ENCODE data around the gene SFXN5.

Gene SFXN5

GRCh38 chr2:73021371-73022010 lies 50.0 kb downstream of the SFXN5 start:
- H3K4me3 ChIP-seq (ENCODE audit: low read depth, low read length, poor library complexity, severe bottlenecking), result no peak overlapping the region
- no peaks in the 10 kb centered on the region for H3K9me2 ChIP-seq (ENCODE audit: low read depth, low read length)
- no peaks in the 10 kb centered on the region for H3K4me1 ChIP-seq (ENCODE audit: insufficient read depth, low read length, severe bottlenecking)
- H2AFZ ChIP-seq (ENCODE audit: low read length), result no peak overlapping the region
- no peak overlapping the region for H3K9ac ChIP-seq (ENCODE audit: low read length)
- H3K27ac ChIP-seq (ENCODE audit: low read depth, low read length, poor library complexity, severe bottlenecking), result no peak overlapping the region
- H3K4me2 ChIP-seq (ENCODE audit: low read length), result no peak overlapping the region
- H3K9me3 ChIP-seq (ENCODE audit: low read length), result no peaks in the 10 kb centered on the region
- no peaks in the 10 kb centered on the region for H3F3A ChIP-seq (ENCODE audit: insufficient read depth, low read length)
- no peaks in the 10 kb centered on the region for H3K27me3 ChIP-seq (ENCODE audit: insufficient read depth, low read length)
- no peaks in the 10 kb centered on the region for H4K20me1 ChIP-seq (ENCODE audit: insufficient read depth, low read length)
- H3K36me3 ChIP-seq (ENCODE audit: insufficient read depth, low read length), result no peaks in the 10 kb centered on the region
- TF ChIP-seq, protein P1, sequence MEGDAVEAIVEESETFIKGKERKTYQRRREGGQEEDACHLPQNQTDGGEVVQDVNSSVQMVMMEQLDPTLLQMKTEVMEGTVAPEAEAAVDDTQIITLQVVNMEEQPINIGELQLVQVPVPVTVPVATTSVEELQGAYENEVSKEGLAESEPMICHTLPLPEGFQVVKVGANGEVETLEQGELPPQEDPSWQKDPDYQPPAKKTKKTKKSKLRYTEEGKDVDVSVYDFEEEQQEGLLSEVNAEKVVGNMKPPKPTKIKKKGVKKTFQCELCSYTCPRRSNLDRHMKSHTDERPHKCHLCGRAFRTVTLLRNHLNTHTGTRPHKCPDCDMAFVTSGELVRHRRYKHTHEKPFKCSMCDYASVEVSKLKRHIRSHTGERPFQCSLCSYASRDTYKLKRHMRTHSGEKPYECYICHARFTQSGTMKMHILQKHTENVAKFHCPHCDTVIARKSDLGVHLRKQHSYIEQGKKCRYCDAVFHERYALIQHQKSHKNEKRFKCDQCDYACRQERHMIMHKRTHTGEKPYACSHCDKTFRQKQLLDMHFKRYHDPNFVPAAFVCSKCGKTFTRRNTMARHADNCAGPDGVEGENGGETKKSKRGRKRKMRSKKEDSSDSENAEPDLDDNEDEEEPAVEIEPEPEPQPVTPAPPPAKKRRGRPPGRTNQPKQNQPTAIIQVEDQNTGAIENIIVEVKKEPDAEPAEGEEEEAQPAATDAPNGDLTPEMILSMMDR (IDR thresholded peaks at IDR 0.05; ENCODE audit: low read length), result no peak
- TF ChIP-seq EZH2 (IDR thresholded peaks at IDR 0.05; ENCODE audit: borderline replicate concordance, low read length), result no peak
- no peaks in the 10 kb centered on the region for H3K79me2 ChIP-seq (ENCODE audit: insufficient read depth, low read length)

GRCh38 chr2:73020657-73021370 lies 50.7 kb downstream of the SFXN5 start:
- Histone ChIP-seq H3K27ac (ENCODE audit: low read depth, low read length, poor library complexity, severe bottlenecking) (no peak overlapping the region), H3K9me2 (ENCODE audit: low read depth, low read length) (no peaks in the 10 kb centered on the region), H3K9me3 (ENCODE audit: low read length) (no peaks in the 10 kb centered on the region), H3K79me2 (ENCODE audit: insufficient read depth, low read length) (no peaks in the 10 kb centered on the region), H3F3A (ENCODE audit: insufficient read depth, low read length) (no peaks in the 10 kb centered on the region), H3K27me3 (ENCODE audit: insufficient read depth, low read length) (no peaks in the 10 kb centered on the region), H3K4me3 (ENCODE audit: low read depth, low read length, poor library complexity, severe bottlenecking) (no peak overlapping the region), H3K4me2 (ENCODE audit: low read length) (no peak overlapping the region), H2AFZ (ENCODE audit: low read length) (no peak overlapping the region), H3K9ac (ENCODE audit: low read length) (no peak overlapping the region), H3K36me3 (ENCODE audit: insufficient read depth, low read length) (no peaks in the 10 kb centered on the region), H4K20me1 (ENCODE audit: insufficient read depth, low read length) (no peaks in the 10 kb centered on the region), H3K4me1 (ENCODE audit: insufficient read depth, low read length, severe bottlenecking) (no peaks in the 10 kb centered on the region)
- no peak for TF ChIP-seq EZH2 (IDR thresholded peaks at IDR 0.05; ENCODE audit: borderline replicate concordance, low read length)
- TF ChIP-seq, protein P1 (IDR thresholded peaks at IDR 0.05; ENCODE audit: low read length), result no peak

- H4K20me1 ChIP-seq (ENCODE audit: insufficient read depth, low read length), result no peaks in the 10 kb centered on the region
- H3K27ac ChIP-seq (ENCODE audit: low read depth, low read length, poor library complexity, severe bottlenecking), result no peak overlapping the region
- H3F3A ChIP-seq (ENCODE audit: insufficient read depth, low read length), result no peaks in the 10 kb centered on the region
- no peaks in the 10 kb centered on the region for H3K27me3 ChIP-seq (ENCODE audit: insufficient read depth, low read length)
- H2AFZ ChIP-seq (ENCODE audit: low read length), result no peak overlapping the region
- no peaks in the 10 kb centered on the region for H3K4me1 ChIP-seq (ENCODE audit: insufficient read depth, low read length, severe bottlenecking)
- no peak overlapping the region for H3K9ac ChIP-seq (ENCODE audit: low read length)
- TF ChIP-seq EZH2 (IDR thresholded peaks at IDR 0.05; ENCODE audit: borderline replicate concordance, low read length), result no peak
- TF ChIP-seq, protein P1 (IDR thresholded peaks at IDR 0.05; ENCODE audit: low read length), result no peak
- no peaks in the 10 kb centered on the region for H3K9me2 ChIP-seq (ENCODE audit: low read depth, low read length)
- no peak overlapping the region for H3K4me2 ChIP-seq (ENCODE audit: low read length)
- H3K9me3 ChIP-seq (ENCODE audit: low read length), result no peaks in the 10 kb centered on the region
- no peaks in the 10 kb centered on the region for H3K79me2 ChIP-seq (ENCODE audit: insufficient read depth, low read length)
- H3K4me3 ChIP-seq (ENCODE audit: low read depth, low read length, poor library complexity, severe bottlenecking), result no peak overlapping the region
- H3K36me3 ChIP-seq (ENCODE audit: insufficient read depth, low read length), result no peaks in the 10 kb centered on the region
Measured at GRCh38 chr2:73020306-73020656, 51.2 kb downstream of the SFXN5 start.
